ENCODE results near the gene RAC3.

Gene RAC3

GRCh38 chr17:82014971-82015310 is 16.5 kb upstream of the RAC3 start:
- TF ChIP-seq REST (IDR thresholded peaks at IDR 0.05; ENCODE audit: insufficient read depth in 1 of 2, low read depth in 2 of 2, low read length in 2 of 2), result no peak
- no peak for TF ChIP-seq POLR2AphosphoS5 (IDR thresholded peaks at IDR 0.05; ENCODE audit: low read depth, low read length)
- TF ChIP-seq SIN3A (IDR thresholded peaks at IDR 0.05; ENCODE audit: borderline replicate concordance, insufficient read depth, low read length), result no peak
- no peak for TF ChIP-seq TAF1 (IDR thresholded peaks at IDR 0.05; ENCODE audit: borderline replicate concordance, insufficient read depth, low read length)
- TF ChIP-seq FOXP2 (optimal IDR thresholded peaks at IDR 0.05; ENCODE audit: borderline replicate concordance, extremely low read depth, extremely low read length, insufficient read depth), result no peak

- TF ChIP-seq FOXP2 (optimal IDR thresholded peaks at IDR 0.05; ENCODE audit: borderline replicate concordance, extremely low read depth, extremely low read length, insufficient read depth) (no peak), POLR2AphosphoS5 (IDR thresholded peaks at IDR 0.05; ENCODE audit: low read depth, low read length) (no peak)
These were observed 16.0 kb upstream of the RAC3 start for GRCh38 chr17:82015311-82015971.

- TF ChIP-seq POLR2AphosphoS5 (IDR thresholded peaks at IDR 0.05; ENCODE audit: low read depth, low read length) (no peak), TAF1 (IDR thresholded peaks at IDR 0.05; ENCODE audit: borderline replicate concordance, insufficient read depth, low read length) (no peak), FOXP2 (optimal IDR thresholded peaks at IDR 0.05; ENCODE audit: borderline replicate concordance, extremely low read depth, extremely low read length, insufficient read depth) (no peak), SIN3A (IDR thresholded peaks at IDR 0.05; ENCODE audit: borderline replicate concordance, insufficient read depth, low read length) (no peak), REST (IDR thresholded peaks at IDR 0.05; ENCODE audit: insufficient read depth in 1 of 2, low read depth in 2 of 2, low read length in 2 of 2) (no peak)
These were observed 15.2 kb upstream of the RAC3 start for GRCh38 chr17:82016061-82016874.

GRCh38 chr17:82016875-82017459 is 14.5 kb upstream of the RAC3 start:
- TF ChIP-seq SIN3A (IDR thresholded peaks at IDR 0.05; ENCODE audit: borderline replicate concordance, insufficient read depth, low read length), result no peak
- TF ChIP-seq REST (IDR thresholded peaks at IDR 0.05; ENCODE audit: insufficient read depth in 1 of 2, low read depth in 2 of 2, low read length in 2 of 2), result no peak
- no peak for TF ChIP-seq TAF1 (IDR thresholded peaks at IDR 0.05; ENCODE audit: borderline replicate concordance, insufficient read depth, low read length)
- TF ChIP-seq POLR2AphosphoS5 (IDR thresholded peaks at IDR 0.05; ENCODE audit: low read depth, low read length), result no peak
- no peak for TF ChIP-seq FOXP2 (optimal IDR thresholded peaks at IDR 0.05; ENCODE audit: borderline replicate concordance, extremely low read depth, extremely low read length, insufficient read depth)

GRCh38 chr17:82017612-82018151 is 13.8 kb upstream of the RAC3 start:
- TF ChIP-seq FOXP2 (optimal IDR thresholded peaks at IDR 0.05; ENCODE audit: borderline replicate concordance, extremely low read depth, extremely low read length, insufficient read depth), result no peak
- TF ChIP-seq TAF1 (IDR thresholded peaks at IDR 0.05; ENCODE audit: borderline replicate concordance, insufficient read depth, low read length), result no peak
- no peak for TF ChIP-seq REST (IDR thresholded peaks at IDR 0.05; ENCODE audit: insufficient read depth in 1 of 2, low read depth in 2 of 2, low read length in 2 of 2)
- TF ChIP-seq SIN3A (IDR thresholded peaks at IDR 0.05; ENCODE audit: borderline replicate concordance, insufficient read depth, low read length), result no peak
- TF ChIP-seq POLR2AphosphoS5 (IDR thresholded peaks at IDR 0.05; ENCODE audit: low read depth, low read length), result no peak

Measured in PFSK-1 (cell line).